GM12873 (cell line): ENCODE measurements around the gene SMCP.

ENCODE experiments used
- TF ChIP-seq, protein P1 (sequence below): IDR thresholded peaks from 2 replicates; pipeline ENCODE4 v1.5.1; 2012; ENCODE audit warnings: low read depth, mild to moderate bottlenecking, moderate library complexity, low read length, control low read depth; ENCODE audit not compliant: insufficient read depth; ENCODE audit errors: missing control alignments

Gene SMCP

DNA sequence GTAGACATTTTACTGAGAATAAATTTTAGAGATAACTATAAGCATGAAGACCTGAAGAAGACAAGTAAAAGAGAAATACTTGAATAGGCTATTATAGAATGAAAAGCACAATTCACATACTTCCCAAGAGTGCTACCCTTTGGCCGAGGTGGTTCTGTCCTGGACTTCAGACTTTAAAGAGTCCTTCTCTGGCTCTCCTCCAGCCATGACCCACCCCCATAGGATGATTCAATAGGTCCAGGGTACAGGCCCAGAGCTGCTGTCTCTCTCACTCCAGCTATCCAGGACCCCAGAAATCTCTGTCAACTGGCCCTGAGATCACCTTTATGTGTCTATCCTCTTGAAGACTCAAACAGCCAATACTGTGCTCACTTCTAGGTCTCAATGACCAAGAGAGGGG, 1.3 kb upstream of the SMCP start:
- TF ChIP-seq, protein P1, sequence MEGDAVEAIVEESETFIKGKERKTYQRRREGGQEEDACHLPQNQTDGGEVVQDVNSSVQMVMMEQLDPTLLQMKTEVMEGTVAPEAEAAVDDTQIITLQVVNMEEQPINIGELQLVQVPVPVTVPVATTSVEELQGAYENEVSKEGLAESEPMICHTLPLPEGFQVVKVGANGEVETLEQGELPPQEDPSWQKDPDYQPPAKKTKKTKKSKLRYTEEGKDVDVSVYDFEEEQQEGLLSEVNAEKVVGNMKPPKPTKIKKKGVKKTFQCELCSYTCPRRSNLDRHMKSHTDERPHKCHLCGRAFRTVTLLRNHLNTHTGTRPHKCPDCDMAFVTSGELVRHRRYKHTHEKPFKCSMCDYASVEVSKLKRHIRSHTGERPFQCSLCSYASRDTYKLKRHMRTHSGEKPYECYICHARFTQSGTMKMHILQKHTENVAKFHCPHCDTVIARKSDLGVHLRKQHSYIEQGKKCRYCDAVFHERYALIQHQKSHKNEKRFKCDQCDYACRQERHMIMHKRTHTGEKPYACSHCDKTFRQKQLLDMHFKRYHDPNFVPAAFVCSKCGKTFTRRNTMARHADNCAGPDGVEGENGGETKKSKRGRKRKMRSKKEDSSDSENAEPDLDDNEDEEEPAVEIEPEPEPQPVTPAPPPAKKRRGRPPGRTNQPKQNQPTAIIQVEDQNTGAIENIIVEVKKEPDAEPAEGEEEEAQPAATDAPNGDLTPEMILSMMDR = no peak

DNA sequence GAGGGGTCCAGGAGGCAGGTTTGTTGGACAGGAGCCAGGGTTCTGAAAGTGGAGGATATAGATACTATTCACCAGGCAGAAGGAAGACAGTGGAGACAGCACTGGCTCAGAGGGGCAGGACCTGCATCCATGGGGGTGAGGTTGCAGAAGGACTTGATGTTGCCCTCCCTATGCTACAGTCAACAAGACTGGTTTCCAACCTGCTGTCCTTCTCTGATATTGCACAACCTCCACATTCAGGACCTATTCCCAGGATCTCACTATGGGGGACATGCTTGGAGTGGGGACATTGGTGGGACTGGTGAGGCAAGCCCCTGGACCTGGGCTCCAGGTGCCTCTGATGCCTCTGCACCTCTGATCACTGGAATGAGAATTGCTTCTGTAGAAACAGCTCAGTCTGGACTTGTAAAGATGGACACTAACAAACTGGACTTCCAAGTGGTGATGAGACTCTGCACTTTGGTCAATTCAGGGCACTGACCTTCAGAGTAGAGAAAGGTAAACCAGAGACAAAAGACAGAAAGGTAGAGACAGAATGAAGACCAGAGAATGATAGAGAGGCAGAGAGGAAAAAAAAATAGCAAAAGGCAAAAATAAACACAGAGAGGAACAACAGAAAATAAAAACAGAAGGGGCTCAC, 1.6 kb downstream of the SMCP start:
- TF ChIP-seq, protein P1 = no peak

DNA sequence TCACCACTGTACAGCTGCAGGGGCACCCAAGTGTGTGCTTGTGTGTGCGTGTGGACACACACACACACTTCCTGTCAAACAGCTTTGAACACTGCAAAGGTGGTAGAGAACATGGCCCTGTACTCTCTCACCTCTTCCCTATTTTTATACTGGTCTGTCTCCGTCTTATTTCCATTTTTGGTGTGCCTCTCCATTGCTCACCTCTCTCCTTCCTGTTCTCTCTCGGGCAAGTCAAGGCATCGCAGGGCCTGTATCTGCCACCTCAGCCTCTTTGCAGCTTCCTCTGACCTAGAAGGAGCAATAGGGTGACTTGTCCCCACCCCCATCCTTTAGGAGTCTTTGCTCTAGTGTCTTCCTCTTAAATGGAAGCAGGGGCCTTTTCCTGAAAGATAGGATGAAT, 2.2 kb downstream of the SMCP start:
- TF ChIP-seq, protein P1 = no peak

DNA sequence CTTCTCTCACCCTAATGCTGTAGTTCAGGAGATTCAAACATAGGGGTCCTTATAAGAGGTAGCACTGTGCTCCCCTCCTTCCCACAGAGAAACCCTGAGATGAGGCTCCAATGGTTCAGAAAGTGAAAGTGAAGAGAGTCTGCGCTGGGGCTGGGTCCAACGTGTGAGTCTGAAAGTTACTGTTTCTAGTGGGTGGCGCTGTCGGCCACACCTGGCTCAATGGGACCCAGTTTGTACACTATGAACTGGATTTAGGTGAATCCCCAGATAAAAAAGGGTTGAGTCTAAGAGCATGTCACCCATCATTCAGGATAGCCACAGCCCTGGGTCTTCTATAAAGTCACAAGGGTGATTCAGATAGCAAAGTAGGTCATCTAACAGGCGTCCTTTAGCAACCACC, 2.8 kb downstream of the SMCP start:
- TF ChIP-seq, protein P1 = peak; percentile 18

DNA sequence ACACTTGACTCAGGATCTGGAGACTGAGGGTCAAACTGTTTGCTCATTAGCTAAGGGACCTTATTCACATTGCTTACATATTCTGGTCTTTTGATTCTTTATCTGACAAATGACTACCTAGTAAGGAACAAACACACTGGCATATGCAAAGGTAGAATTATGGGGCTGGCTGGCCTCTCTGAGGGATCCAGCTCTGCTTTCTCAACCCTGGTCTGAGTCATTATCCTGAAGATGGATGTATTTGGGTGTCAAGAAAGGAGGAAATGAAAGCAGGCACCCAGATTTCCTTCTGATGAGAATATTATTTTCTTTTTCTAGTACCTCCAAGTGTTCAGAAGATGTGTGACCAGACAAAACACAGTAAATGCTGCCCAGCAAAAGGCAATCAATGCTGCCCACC, 6.0 kb downstream of the SMCP start:
- TF ChIP-seq, protein P1 = no peak

DNA sequence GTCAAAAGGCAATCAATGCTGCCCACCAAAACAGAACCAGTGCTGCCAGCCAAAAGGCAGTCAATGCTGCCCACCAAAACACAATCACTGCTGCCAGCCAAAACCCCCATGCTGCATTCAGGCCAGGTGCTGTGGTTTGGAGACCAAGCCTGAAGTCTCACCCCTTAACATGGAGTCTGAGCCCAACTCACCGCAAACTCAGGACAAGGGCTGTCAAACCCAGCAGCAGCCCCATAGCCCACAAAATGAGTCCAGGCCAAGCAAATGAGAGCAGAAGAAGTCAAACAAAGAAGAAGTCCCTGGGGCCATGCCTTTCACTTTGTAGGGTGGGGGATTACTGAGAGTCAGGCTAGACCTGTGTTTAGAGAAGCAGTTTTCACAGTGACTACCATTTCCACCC, 6.4 kb downstream of the SMCP start:
- TF ChIP-seq, protein P1 = no peak

DNA sequence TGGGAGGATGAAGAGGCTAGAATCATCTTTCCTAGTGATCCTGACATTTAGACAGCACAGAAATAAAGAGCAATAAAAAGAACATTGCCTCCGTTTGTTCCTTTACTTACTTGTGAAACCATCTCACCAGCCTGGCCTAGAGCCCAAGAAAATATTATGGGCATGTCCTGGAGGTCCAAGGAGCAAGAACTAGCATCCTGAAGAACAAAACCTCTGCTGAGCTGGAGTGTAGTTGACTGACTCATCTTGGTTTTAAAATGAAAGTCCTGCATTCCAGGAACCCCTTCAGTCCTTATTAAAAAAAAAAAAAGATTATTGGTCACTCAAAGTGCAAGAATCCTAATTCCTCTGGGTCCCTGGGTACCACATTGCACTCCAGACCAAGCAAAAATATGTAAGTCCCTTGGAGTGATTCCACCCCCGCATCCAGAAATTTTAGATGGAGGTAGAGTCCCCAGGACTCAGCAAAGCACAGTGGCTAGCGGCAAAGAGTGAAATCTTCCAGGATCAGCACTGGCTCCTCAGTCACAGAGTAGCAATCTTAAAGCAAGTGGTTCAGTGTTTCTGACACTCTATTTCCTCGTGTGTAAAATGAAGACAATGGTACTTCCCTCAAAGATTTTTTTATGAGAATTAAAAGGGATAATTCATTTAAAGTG, 7.0 kb downstream of the SMCP start:
- TF ChIP-seq, protein P1 = no peak
